Activated CD4-positive, alpha-beta T cell treated with anti-CD3 and anti-CD28 coated beads for 4 hours (primary cell): ENCODE measurements around the gene PPP1R12B.
A peak's percentile ranks its signal among the peaks of the same experiment; 100 is the strongest.

Experiments used
- DNase-seq, 2 donors: peaks; one replicate each; pipeline ENCODE4 v3.0.0-alpha.2; 2020

The PPP1R12B gene

GRCh38 chr1:202348509-202349205, at the start of gene PPP1R12B:
TSS of gene PPP1R12B (plus strand) at chr1:202348699. CDS start at chr1:202348852, 153 bp downstream.
- DNase-seq = peak; percentile 93

GRCh38 chr1:202302166-202302565, 46.3 kb upstream of the PPP1R12B start:
- no peak for DNase-seq

GRCh38 chr1:202304375-202304774, 44.1 kb upstream of the PPP1R12B start:
- no peak for DNase-seq

GRCh38 chr1:202305168-202305567, 43.3 kb upstream of the PPP1R12B start:
- no peak for DNase-seq

GRCh38 chr1:202306535-202307345, 41.8 kb upstream of the PPP1R12B start:
- DNase-seq = no peak

GRCh38 chr1:202310071-202310725, 38.3 kb upstream of the PPP1R12B start:
- DNase-seq = no peak

- no peak for DNase-seq
These were observed 37.8 kb upstream of the PPP1R12B start for GRCh38 chr1:202310746-202311145.

GRCh38 chr1:202311875-202312635, 36.4 kb upstream of the PPP1R12B start:
- no peak for DNase-seq

GRCh38 chr1:202315576-202316168, 32.8 kb upstream of the PPP1R12B start:
- peak; percentile 67 to 74 for DNase-seq

- no peak for DNase-seq
These were observed 32.3 kb upstream of the PPP1R12B start for GRCh38 chr1:202316186-202316585.

GRCh38 chr1:202317941-202318925, 30.3 kb upstream of the PPP1R12B start:
- no peak for DNase-seq

- no peak for DNase-seq
These were observed 29.0 kb upstream of the PPP1R12B start for GRCh38 chr1:202319381-202320080.

- DNase-seq = no peak
These were observed 28.5 kb upstream of the PPP1R12B start for GRCh38 chr1:202320081-202320405.

- DNase-seq = no peak
These were observed 24.8 kb upstream of the PPP1R12B start for GRCh38 chr1:202323731-202324130.

GRCh38 chr1:202324646-202325045, 23.9 kb upstream of the PPP1R12B start:
- DNase-seq = no peak

GRCh38 chr1:202329891-202330290, 18.6 kb upstream of the PPP1R12B start:
- no peak for DNase-seq

GRCh38 chr1:202333861-202334260, 14.6 kb upstream of the PPP1R12B start:
- DNase-seq = no peak

- DNase-seq = no peak
These were observed 4.7 kb upstream of the PPP1R12B start for GRCh38 chr1:202343652-202344349.

GRCh38 chr1:202348005-202348508, 442 bp upstream of the PPP1R12B start:
- no peak for DNase-seq
